Neuron (in vitro differentiated cells): ENCODE measurements around the gene ABCA2.

Source experiments
- H2AFZ ChIP-seq: one replicate; pipeline ENCODE4 v1.6.1; 2013; ENCODE audit warnings: low read depth, mild to moderate bottlenecking, inconsistent platforms, low read length, moderate library complexity
- H3K27me3 ChIP-seq: one replicate; pipeline ENCODE4 v1.6.1; 2013; ENCODE audit warnings: low read length; ENCODE audit not compliant: insufficient read depth
- H3K36me3 ChIP-seq: one replicate; pipeline ENCODE4 v1.6.1; 2013; ENCODE audit warnings: low read length; ENCODE audit not compliant: insufficient read depth
- H3K4me1 ChIP-seq: one replicate; pipeline ENCODE4 v1.6.1; 2013; ENCODE audit warnings: low read length; ENCODE audit not compliant: insufficient read depth
- H3K4me3 ChIP-seq: 2 replicates; pipeline ENCODE4 v1.5.1; 2013; ENCODE audit warnings: mild to moderate bottlenecking, low read length, moderate library complexity
- H3K9me3 ChIP-seq: one replicate; pipeline ENCODE4 v1.6.1; 2013; ENCODE audit warnings: low read length

ABCA2 gene

DNA sequence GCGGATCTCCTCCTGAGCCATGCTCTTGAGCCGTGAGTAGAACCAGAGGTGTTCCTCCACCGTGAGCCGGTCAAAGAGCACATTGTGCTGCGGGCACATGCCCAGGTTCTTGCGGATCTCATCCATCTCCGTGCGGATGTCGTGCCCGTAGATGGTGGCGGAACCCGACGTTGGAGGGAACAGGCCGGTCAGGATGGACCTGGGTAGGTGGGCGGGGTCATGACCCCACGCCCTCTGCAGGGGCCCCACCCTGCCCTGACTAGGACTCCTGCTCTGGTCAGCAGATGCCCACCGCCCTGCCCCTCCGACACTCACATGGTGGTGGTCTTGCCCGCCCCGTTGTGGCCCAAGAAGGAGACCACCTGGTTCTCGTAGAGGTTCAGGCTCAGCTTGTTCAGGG, 12.1 kb downstream of the ABCA2 start:
- Histone ChIP-seq H3K4me1 (no peaks in the 10 kb centered on the region), H3K27me3 (no peaks in the 10 kb centered on the region), H3K9me3 (peaks cover 2% of the 10 kb centered on the region), H3K36me3 (peaks cover 42% of the 10 kb centered on the region), H2AFZ (no peak overlapping the region), H3K4me3 (no peak overlapping the region)

DNA sequence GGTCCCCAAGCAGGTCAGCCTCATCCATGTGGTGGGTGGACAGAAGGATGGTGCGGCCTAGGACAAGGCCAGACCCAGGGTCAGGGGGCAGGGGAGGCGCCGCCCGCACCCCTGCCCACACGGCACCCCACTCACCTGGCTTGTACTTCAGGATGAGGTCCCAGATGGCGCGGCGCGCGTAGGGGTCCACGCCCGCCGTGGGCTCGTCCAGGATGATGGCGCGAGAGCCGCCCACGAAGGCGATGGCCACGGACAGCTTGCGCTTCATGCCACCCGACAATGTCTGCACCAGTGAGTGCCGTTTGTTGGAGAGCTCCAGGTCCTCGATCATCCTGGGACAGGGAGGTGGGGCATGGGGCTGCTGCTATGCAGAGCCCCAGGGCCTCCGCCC, 12.5 kb downstream of the ABCA2 start:
- H3K27me3 ChIP-seq: no peaks in the 10 kb centered on the region

DNA sequence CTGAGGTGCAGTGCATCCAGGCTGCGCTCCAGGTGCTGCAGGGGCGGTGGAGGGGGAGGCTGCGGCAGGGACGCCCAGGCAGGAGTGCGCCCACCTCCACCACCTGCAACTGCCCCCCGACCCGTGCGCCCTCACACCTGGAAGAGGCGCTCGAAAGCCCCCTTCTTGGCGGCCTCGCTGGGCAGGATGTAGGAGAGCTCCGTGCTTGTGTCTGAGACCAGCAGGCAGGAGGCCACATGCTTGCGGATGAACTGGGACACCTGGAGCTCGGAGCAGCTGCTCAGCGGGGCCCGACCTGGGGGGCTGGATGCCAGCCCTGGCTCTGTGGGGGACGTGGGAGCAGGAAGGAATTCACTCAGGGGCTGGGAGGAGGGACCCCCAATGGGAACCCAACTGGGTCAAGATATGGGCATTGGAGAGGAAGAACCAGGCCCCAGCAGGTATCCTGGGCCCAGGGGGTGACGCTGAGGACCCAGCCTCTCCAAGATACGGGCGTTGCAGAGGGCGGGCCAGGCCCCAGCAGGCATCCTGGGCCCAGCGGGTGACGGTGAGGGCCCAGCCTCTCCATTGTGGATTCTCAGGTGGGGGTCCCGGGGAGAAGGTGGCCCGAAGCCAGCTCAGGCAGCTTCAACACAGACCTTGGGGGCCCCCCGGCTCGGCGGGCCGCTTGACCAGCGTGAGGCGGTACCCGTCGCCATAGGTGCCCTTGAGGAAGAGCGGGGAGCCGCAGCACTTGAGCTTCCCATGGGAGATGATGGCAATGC, 13.1 kb downstream of the ABCA2 start:
- H3K9me3 ChIP-seq: peaks cover 2% of the 10 kb centered on the region
- no peaks in the 10 kb centered on the region for H3K27me3 ChIP-seq
- no peak overlapping the region for H3K4me3 ChIP-seq
- peaks cover 42% of the 10 kb centered on the region for H3K36me3 ChIP-seq
- no peak overlapping the region for H2AFZ ChIP-seq
- H3K4me1 ChIP-seq: no peaks in the 10 kb centered on the region

More for the DNA sequence above, 12.5 kb downstream of the ABCA2 start:
- H3K9me3 ChIP-seq: peaks cover 2% of the 10 kb centered on the region
- no peak overlapping the region for H3K4me3 ChIP-seq
- H3K36me3 ChIP-seq: peaks cover 42% of the 10 kb centered on the region
- H2AFZ ChIP-seq: no peak overlapping the region
- H3K4me1 ChIP-seq: no peaks in the 10 kb centered on the region

DNA sequence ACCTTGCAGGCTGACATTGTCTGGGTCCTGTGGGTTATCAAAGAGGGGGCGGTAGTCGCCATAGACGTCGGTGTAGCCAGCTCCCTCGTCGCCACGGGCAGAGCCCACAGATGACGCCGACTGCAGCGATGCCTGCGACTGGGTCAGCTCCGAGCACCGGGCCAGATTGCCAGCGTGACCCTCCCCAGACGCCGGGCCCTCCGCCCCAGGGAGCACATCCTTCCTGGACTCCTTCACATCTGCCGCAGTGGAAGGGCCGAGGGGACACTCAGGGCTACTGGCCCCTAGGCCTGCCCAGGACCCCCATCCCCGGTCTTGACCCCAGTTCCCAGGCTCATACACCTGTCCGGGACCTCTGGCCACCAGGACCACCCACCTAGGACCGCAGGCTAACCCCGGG, 13.9 kb downstream of the ABCA2 start:
- Histone ChIP-seq H3K4me3 (no peak overlapping the region), H3K36me3 (peaks cover 44% of the 10 kb centered on the region), H3K9me3 (peaks cover 2% of the 10 kb centered on the region), H3K27me3 (no peaks in the 10 kb centered on the region), H3K4me1 (no peaks in the 10 kb centered on the region), H2AFZ (no peak overlapping the region)

DNA sequence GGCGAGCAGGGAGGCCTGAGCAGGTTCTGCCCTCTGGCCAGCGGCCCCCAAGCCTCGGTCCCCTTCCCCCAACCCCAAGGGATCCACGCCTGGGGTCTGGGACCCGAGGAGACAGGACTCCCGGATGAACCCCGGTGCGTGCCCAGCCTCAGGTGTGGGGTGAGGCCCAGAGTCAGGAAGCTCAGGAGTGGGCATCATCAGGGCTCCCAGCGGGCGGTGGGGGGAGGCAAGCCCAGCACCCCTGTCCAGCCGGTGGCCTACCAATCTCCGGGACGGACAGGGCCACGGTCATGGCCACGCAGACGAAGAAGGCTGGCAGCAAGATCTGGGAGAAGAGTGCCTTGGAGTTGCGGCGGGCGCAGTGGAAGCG, 14.5 kb downstream of the ABCA2 start:
- Histone ChIP-seq H3K9me3 (peaks cover 2% of the 10 kb centered on the region), H3K4me3 (no peak overlapping the region), H3K27me3 (no peaks in the 10 kb centered on the region), H3K4me1 (no peaks in the 10 kb centered on the region), H2AFZ (no peak overlapping the region), H3K36me3 (peaks cover 44% of the 10 kb centered on the region)

- Histone ChIP-seq H3K27me3 (no peaks in the 10 kb centered on the region), H2AFZ (no peak overlapping the region), H3K9me3 (peaks cover 2% of the 10 kb centered on the region), H3K4me1 (no peaks in the 10 kb centered on the region), H3K36me3 (peaks cover 44% of the 10 kb centered on the region), H3K4me3 (no peak overlapping the region)
These were observed 15.1 kb downstream of the ABCA2 start for GRCh38 chr9:137012694-137013570.

- H3K9me3 ChIP-seq: no peaks in the 10 kb centered on the region
- H3K4me3 ChIP-seq: no peak overlapping the region
- H2AFZ ChIP-seq: no peak overlapping the region
- H3K27me3 ChIP-seq: no peaks in the 10 kb centered on the region
- H3K36me3 ChIP-seq: peaks cover 44% of the 10 kb centered on the region
- H3K4me1 ChIP-seq: no peaks in the 10 kb centered on the region
These were observed 15.9 kb downstream of the ABCA2 start for GRCh38 chr9:137011907-137012675.

GRCh38 chr9:137011156-137011555, 16.9 kb downstream of the ABCA2 start:
- Histone ChIP-seq H3K4me1 (no peaks in the 10 kb centered on the region), H3K36me3 (peaks cover 37% of the 10 kb centered on the region), H3K27me3 (no peaks in the 10 kb centered on the region), H3K9me3 (no peaks in the 10 kb centered on the region), H3K4me3 (no peak overlapping the region), H2AFZ (no peak overlapping the region)

DNA sequence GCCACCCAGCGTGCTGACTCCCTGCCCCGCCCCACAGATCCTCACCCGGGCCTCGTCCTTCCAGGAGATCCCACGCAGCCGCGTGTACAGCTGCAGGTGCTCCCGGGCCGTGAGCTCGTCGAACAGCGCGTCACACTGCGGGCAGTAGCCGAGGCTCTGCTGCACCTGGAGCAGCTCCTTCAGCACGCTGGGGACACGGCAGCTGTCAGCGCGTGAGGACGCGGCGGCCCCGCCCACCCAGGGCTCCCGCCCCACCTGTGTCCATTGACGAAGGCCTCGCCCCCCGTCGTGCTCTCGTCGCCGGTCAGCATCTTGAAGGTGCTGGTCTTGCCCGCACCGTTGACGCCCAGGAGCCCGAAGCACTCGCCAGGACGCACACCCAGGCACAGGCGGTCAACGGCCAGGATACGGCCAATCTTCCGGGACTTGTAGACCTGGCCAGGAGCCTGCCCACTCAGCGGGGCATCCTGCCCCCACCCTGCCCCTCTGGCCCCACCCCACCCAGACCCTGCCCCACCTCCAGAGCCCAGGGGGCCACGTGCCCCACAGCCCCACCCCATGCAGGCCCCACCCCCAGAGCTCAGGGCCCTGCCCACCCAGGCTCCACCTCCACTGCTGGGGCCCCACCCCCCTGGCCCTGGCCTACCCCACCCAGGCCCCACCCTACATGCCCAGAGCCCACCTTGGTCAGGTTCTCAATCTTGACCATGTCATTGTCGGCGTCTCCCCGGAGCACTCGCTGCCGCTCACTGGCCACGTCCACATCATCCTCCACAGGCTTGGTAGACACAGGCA, 17.9 kb downstream of the ABCA2 start:
- H3K9me3 ChIP-seq: no peaks in the 10 kb centered on the region
- no peak overlapping the region for H3K4me3 ChIP-seq
- H3K4me1 ChIP-seq: no peaks in the 10 kb centered on the region
- H2AFZ ChIP-seq: no peak overlapping the region
- H3K27me3 ChIP-seq: no peaks in the 10 kb centered on the region
- peaks cover 29% of the 10 kb centered on the region for H3K36me3 ChIP-seq

GRCh38 chr9:137009217-137009616, 18.8 kb downstream of the ABCA2 start:
- peaks cover 22% of the 10 kb centered on the region for H3K36me3 ChIP-seq
- no peaks in the 10 kb centered on the region for H3K9me3 ChIP-seq
- no peaks in the 10 kb centered on the region for H3K4me1 ChIP-seq
- H2AFZ ChIP-seq: no peak overlapping the region
- H3K27me3 ChIP-seq: no peaks in the 10 kb centered on the region
- no peak overlapping the region for H3K4me3 ChIP-seq

GRCh38 chr9:137008312-137008711, 19.7 kb downstream of the ABCA2 start:
- Histone ChIP-seq H3K4me1 (no peaks in the 10 kb centered on the region), H3K27me3 (no peaks in the 10 kb centered on the region), H2AFZ (no peak overlapping the region), H3K9me3 (no peaks in the 10 kb centered on the region), H3K36me3 (peaks cover 14% of the 10 kb centered on the region), H3K4me3 (no peak overlapping the region)

- H3K36me3 ChIP-seq: peaks cover 12% of the 10 kb centered on the region
- H3K9me3 ChIP-seq: no peaks in the 10 kb centered on the region
- no peaks in the 10 kb centered on the region for H3K4me1 ChIP-seq
- H3K27me3 ChIP-seq: no peaks in the 10 kb centered on the region
- no peak overlapping the region for H2AFZ ChIP-seq
- H3K4me3 ChIP-seq: no peak overlapping the region
These were observed 20.2 kb downstream of the ABCA2 start for GRCh38 chr9:137007816-137008270.
